Measurements from ENCODE around the gene SALL1. TPM values are rescaled to one million over a fixed set of nuclear protein-coding genes. Genes with fewer than 3 reads are reported as not detected.

The SALL1 gene
- total and polyA plus RNA-seq, 2 experiments from 2014 or later: 9.4 to 22.7 TPM

DNA sequence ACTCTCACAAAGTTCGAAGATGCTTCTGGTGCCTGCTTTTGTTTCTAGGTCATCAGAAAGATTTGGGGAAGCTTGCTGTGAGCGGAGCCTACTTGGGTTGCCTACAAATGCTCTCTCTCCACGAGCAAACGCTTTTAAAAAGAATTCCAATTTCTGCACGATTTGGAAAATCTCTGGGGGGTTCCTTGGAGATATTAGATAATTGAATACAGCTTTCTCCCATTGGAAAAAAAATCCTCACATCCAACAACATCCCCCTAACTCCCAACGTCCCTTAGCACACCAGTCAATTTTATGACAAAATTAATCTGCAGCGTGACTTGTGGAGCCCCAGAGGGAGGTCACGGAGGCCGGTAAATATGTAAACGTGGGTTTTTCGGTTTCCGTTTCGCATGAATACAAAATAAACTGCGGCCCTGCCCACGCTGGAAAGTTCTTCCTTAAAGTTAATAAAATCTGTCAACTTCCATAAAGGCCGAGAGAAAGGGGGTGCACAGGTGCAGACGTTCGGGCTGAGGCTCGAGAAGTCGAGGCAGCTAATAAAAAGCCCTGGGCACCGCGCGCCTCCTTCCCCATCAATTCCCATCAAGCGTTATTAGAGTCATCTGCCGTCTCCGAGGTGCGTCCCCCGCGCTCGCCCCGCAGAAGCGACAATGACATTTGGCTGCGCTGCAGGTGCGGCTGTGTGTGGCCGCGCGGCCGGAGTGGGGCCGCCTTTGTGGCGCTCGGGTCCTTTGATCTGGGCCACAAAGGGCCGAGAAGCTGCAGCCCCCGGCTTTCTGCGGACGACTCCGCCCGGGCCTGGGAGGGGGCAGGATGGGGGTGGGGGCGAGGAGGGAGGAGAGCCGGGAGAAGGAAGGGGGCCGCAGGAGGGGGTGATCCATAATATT, 37.6 kb downstream of the SALL1 start:
- DNase-seq (ENCODE audit: low spot score) (peak; percentile 54), ATAC-seq (peak; percentile 68)
- H3K4me1 ChIP-seq (ENCODE audit: insufficient read depth): peaks cover 46% of the 10 kb centered on the region
- no peak overlapping the region for H3K27ac Mint-ChIP-seq
- H3K27ac ChIP-seq (ENCODE audit: low read depth): no peak overlapping the region
- peaks cover 6% of the 10 kb centered on the region; the same call in 2 of the 3 replicates for H3K9me3 Mint-ChIP-seq
- 0 out of 2 replicates have a peak, but pooled peaks cover 3% of the 10 kb centered on the region for H3K9me2 ChIP-seq (ENCODE audit: insufficient read depth)
- H3K36me3 Mint-ChIP-seq (ENCODE audit: low read depth): peaks cover 7% of the 10 kb centered on the region; the same call in 1 of the 3 replicates
- no peaks in the 10 kb centered on the region for H4K20me1 ChIP-seq (replicated peaks; ENCODE audit: insufficient read depth)
- no peaks in the 10 kb centered on the region for H3K79me2 ChIP-seq (replicated peaks; ENCODE audit: insufficient read depth)
- peaks cover 27% of the 10 kb centered on the region for H3K27me3 ChIP-seq (ENCODE audit: insufficient read depth)
- peak overlapping the region; percentile 69 for H3K4me3 Mint-ChIP-seq
- H3K4me2 ChIP-seq: peak overlapping the region; percentile 94
- H3K27me3 Mint-ChIP-seq (ENCODE audit: insufficient read depth, low read depth, poor library complexity): peaks cover 31% of the 10 kb centered on the region
- TF ChIP-seq STAT1 (IDR thresholded peaks at IDR 0.05; ENCODE audit: unreplicated experiment) (no peak), POLR2AphosphoS5 (IDR thresholded peaks at IDR 0.05; ENCODE audit: low read depth) (no peak), EZH2phosphoT487 (IDR thresholded peaks at IDR 0.05; ENCODE audit: unreplicated experiment) (no peak), ZNF114 (CRISPR knock-in tag; IDR thresholded peaks at IDR 0.05) (no peak), JUNB (IDR thresholded peaks at IDR 0.05; ENCODE audit: unreplicated experiment) (no peak), NANOG (IDR thresholded peaks at IDR 0.05; ENCODE audit: borderline replicate concordance) (no peak), CREB1 (CRISPR knock-in tag; IDR thresholded peaks at IDR 0.05; ENCODE audit: low read depth) (no peak), ZNF331 (CRISPR knock-in tag; IDR thresholded peaks at IDR 0.05; ENCODE audit: low read depth) (no peak), EZH2 (IDR thresholded peaks at IDR 0.05; ENCODE audit: low read depth, unreplicated experiment) (no peak)
- TF ChIP-seq, protein P1, sequence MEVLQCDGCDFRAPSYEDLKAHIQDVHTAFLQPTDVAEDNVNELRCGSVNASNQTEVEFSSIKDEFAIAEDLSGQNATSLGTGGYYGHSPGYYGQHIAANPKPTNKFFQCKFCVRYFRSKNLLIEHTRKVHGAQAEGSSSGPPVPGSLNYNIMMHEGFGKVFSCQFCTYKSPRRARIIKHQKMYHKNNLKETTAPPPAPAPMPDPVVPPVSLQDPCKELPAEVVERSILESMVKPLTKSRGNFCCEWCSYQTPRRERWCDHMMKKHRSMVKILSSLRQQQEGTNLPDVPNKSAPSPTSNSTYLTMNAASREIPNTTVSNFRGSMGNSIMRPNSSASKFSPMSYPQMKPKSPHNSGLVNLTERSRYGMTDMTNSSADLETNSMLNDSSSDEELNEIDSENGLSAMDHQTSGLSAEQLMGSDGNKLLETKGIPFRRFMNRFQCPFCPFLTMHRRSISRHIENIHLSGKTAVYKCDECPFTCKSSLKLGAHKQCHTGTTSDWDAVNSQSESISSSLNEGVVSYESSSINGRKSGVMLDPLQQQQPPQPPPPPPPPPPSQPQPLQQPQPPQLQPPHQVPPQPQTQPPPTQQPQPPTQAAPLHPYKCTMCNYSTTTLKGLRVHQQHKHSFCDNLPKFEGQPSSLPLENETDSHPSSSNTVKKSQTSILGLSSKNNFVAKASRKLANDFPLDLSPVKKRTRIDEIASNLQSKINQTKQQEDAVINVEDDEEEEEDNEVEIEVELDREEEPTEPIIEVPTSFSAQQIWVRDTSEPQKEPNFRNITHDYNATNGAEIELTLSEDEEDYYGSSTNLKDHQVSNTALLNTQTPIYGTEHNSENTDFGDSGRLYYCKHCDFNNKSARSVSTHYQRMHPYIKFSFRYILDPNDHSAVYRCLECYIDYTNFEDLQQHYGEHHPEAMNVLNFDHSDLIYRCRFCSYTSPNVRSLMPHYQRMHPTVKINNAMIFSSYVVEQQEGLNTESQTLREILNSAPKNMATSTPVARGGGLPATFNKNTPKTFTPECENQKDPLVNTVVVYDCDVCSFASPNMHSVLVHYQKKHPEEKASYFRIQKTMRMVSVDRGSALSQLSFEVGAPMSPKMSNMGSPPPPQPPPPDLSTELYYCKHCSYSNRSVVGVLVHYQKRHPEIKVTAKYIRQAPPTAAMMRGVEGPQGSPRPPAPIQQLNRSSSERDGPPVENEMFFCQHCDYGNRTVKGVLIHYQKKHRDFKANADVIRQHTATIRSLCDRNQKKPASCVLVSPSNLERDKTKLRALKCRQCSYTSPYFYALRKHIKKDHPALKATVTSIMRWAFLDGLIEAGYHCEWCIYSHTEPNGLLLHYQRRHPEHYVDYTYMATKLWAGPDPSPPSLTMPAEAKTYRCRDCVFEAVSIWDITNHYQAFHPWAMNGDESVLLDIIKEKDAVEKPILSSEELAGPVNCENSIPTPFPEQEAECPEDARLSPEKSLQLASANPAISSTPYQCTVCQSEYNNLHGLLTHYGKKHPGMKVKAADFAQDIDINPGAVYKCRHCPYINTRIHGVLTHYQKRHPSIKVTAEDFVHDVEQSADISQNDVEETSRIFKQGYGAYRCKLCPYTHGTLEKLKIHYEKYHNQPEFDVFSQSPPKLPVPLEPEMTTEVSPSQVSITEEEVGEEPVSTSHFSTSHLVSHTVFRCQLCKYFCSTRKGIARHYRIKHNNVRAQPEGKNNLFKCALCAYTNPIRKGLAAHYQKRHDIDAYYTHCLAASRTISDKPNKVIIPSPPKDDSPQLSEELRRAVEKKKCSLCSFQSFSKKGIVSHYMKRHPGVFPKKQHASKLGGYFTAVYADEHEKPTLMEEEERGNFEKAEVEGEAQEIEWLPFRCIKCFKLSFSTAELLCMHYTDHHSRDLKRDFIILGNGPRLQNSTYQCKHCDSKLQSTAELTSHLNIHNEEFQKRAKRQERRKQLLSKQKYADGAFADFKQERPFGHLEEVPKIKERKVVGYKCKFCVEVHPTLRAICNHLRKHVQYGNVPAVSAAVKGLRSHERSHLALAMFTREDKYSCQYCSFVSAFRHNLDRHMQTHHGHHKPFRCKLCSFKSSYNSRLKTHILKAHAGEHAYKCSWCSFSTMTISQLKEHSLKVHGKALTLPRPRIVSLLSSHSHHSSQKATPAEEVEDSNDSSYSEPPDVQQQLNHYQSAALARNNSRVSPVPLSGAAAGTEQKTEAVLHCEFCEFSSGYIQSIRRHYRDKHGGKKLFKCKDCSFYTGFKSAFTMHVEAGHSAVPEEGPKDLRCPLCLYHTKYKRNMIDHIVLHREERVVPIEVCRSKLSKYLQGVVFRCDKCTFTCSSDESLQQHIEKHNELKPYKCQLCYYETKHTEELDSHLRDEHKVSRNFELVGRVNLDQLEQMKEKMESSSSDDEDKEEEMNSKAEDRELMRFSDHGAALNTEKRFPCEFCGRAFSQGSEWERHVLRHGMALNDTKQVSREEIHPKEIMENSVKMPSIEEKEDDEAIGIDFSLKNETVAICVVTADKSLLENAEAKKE (CRISPR knock-in tag; IDR thresholded peaks at IDR 0.05): no peak
- TF ChIP-seq, protein P2, sequence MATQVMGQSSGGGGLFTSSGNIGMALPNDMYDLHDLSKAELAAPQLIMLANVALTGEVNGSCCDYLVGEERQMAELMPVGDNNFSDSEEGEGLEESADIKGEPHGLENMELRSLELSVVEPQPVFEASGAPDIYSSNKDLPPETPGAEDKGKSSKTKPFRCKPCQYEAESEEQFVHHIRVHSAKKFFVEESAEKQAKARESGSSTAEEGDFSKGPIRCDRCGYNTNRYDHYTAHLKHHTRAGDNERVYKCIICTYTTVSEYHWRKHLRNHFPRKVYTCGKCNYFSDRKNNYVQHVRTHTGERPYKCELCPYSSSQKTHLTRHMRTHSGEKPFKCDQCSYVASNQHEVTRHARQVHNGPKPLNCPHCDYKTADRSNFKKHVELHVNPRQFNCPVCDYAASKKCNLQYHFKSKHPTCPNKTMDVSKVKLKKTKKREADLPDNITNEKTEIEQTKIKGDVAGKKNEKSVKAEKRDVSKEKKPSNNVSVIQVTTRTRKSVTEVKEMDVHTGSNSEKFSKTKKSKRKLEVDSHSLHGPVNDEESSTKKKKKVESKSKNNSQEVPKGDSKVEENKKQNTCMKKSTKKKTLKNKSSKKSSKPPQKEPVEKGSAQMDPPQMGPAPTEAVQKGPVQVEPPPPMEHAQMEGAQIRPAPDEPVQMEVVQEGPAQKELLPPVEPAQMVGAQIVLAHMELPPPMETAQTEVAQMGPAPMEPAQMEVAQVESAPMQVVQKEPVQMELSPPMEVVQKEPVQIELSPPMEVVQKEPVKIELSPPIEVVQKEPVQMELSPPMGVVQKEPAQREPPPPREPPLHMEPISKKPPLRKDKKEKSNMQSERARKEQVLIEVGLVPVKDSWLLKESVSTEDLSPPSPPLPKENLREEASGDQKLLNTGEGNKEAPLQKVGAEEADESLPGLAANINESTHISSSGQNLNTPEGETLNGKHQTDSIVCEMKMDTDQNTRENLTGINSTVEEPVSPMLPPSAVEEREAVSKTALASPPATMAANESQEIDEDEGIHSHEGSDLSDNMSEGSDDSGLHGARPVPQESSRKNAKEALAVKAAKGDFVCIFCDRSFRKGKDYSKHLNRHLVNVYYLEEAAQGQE (IDR thresholded peaks at IDR 0.05; ENCODE audit: unreplicated experiment): no peak
- TF ChIP-seq, protein P3, sequence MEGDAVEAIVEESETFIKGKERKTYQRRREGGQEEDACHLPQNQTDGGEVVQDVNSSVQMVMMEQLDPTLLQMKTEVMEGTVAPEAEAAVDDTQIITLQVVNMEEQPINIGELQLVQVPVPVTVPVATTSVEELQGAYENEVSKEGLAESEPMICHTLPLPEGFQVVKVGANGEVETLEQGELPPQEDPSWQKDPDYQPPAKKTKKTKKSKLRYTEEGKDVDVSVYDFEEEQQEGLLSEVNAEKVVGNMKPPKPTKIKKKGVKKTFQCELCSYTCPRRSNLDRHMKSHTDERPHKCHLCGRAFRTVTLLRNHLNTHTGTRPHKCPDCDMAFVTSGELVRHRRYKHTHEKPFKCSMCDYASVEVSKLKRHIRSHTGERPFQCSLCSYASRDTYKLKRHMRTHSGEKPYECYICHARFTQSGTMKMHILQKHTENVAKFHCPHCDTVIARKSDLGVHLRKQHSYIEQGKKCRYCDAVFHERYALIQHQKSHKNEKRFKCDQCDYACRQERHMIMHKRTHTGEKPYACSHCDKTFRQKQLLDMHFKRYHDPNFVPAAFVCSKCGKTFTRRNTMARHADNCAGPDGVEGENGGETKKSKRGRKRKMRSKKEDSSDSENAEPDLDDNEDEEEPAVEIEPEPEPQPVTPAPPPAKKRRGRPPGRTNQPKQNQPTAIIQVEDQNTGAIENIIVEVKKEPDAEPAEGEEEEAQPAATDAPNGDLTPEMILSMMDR (conservative IDR thresholded peaks at IDR 0.05; ENCODE audit: low read depth in 2 of 2): no peak
- TF ChIP-seq, protein P4, sequence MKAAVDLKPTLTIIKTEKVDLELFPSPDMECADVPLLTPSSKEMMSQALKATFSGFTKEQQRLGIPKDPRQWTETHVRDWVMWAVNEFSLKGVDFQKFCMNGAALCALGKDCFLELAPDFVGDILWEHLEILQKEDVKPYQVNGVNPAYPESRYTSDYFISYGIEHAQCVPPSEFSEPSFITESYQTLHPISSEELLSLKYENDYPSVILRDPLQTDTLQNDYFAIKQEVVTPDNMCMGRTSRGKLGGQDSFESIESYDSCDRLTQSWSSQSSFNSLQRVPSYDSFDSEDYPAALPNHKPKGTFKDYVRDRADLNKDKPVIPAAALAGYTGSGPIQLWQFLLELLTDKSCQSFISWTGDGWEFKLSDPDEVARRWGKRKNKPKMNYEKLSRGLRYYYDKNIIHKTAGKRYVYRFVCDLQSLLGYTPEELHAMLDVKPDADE (IDR thresholded peaks at IDR 0.05): no peak
- H3K4me1 Mint-ChIP-seq: peaks cover 55% of the 10 kb centered on the region
- H3F3A ChIP-seq (replicated peaks; ENCODE audit: low read depth): 0 out of 2 replicates have a peak, but pooled peaks cover 9% of the 10 kb centered on the region
- H3K4me3 ChIP-seq: peak overlapping the region; percentile 63
- no peaks in the 10 kb centered on the region for H3K36me3 ChIP-seq (ENCODE audit: insufficient read depth)
- H2AFZ ChIP-seq: peak overlapping the region; percentile 80
